Prostate gland (tissue), 2 donors: ENCODE results near the gene ARHGAP9. TPM values are rescaled to one million over a fixed set of nuclear protein-coding genes. Genes with fewer than 3 reads are reported as not detected.

Experiments
- DNase-seq: peaks from one replicate; pipeline ENCODE4 v3.0.0-alpha.2; 2019; ENCODE audit warnings: low spot score
- H3K27ac ChIP-seq, 2 donors: fragments of 200-600 bp; sonication (generic); 2 replicates each; pipeline ENCODE4 v1.5.1; 2017 to 2019
- H3K27me3 ChIP-seq: fragments of 200-600 bp; sonication (generic); replicated peaks from 2 replicates; pipeline ENCODE4 v1.5.1; 2019; ENCODE audit not compliant: insufficient read depth
- H3K36me3 ChIP-seq, 2 donors: fragments of 200-600 bp; sonication (generic); 1 replicate in 1 of 2; 2 replicates in 1 of 2; pipeline versions ENCODE4 v1.5.1 to v1.8.1; 2017 to 2019
- H3K4me1 ChIP-seq: fragments of 200-600 bp; sonication (generic); replicated peaks from 2 replicates; pipeline ENCODE4 v1.5.1; 2019
- H3K4me3 ChIP-seq, 2 donors: fragments of 200-600 bp; sonication (generic); 2 replicates each; pipeline ENCODE4 v1.5.1; 2017 to 2019
- H3K9me3 ChIP-seq: fragments of 200-600 bp; sonication (generic); 2 replicates; pipeline ENCODE4 v1.5.1; 2017
- CTCF ChIP-seq, 4 experiments: fragments of 200-600 bp in 2 of 4; fragments of 450-650 bp in 2 of 4; sonication (generic) in 2 of 4; IDR thresholded peaks; 1 replicate in 3 of 4; 2 replicates in 1 of 4; pipeline ENCODE4 v1.5.1; 2016 to 2019; ENCODE audit warnings: antibody characterized with exemption in 4 of 4, mild to moderate bottlenecking in 2 of 4, moderate library complexity in 2 of 4
- POLR2A ChIP-seq: fragments of 450-650 bp; IDR thresholded peaks from one replicate; pipeline ENCODE4 v1.6.1; 2016; ENCODE audit warnings: antibody characterized with exemption, mild to moderate bottlenecking
- POLR2AphosphoS5 ChIP-seq: sonication (generic); formaldehyde crosslinking; IDR thresholded peaks from one replicate; pipeline ENCODE4 v1.6.1; 2017; ENCODE audit warnings: antibody characterized with exemption
- WGBS: methylation state at CpG from one replicate; pipeline ENCODE4 v1.1.5; 2018; 5-methylcytosine and 5-hydroxymethylcytosine counted together
- intact Hi-C: fragments of 100-400 bp; cut with DNase I; formaldehyde crosslinking; loops from one replicate; pipeline ENCODE4 v1.14.2; 2022
- total RNA-seq, 2 donors: library from RNA; depleted of rRNA; stranded (reverse); fragments of >200 nt; gene quantifications; one replicate each; pipeline ENCODE4 v1.1.0, GENCODE V29; 2016

Gene ARHGAP9
- total RNA-seq, 2 donors from 2014 or later = 3.5 to 13.6 TPM

GRCh38 chr12:57471661-57472060 is 8.0 kb downstream of the ARHGAP9 start:
- 97% methylated on average over 3 of the region's 3 CpGs for WGBS
- Histone ChIP-seq H3K4me3 (no peak overlapping the region), H3K9me3 (no peaks in the 10 kb centered on the region), H3K27me3 (peaks cover 10% of the 10 kb centered on the region), H3K4me1 (peaks cover 13% of the 10 kb centered on the region), H3K27ac (no peak overlapping the region), H3K36me3 (no peaks in the 10 kb centered on the region)
- DNase-seq = no peak
- intact Hi-C loops = no loop called here
- TF ChIP-seq POLR2AphosphoS5 = no peak
- TF ChIP-seq POLR2A = no peak
- TF ChIP-seq CTCF (IDR thresholded peaks at IDR 0.05) = no peak

- 94% methylated on average over 4 of the region's 4 CpGs for whole genome bisulfite sequencing
- H3K27me3 ChIP-seq = peaks cover 6% of the 10 kb centered on the region
- intact Hi-C loops = no loop called here
- TF ChIP-seq POLR2AphosphoS5 = no peak
- TF ChIP-seq POLR2A = no peak
- TF ChIP-seq CTCF (IDR thresholded peaks at IDR 0.05) = no peak
- H3K9me3 ChIP-seq = no peaks in the 10 kb centered on the region
- H3K4me3 ChIP-seq = no peak overlapping the region
- H3K27ac ChIP-seq = no peak overlapping the region
- no peak for DNase-seq
- H3K4me1 ChIP-seq = peaks cover 10% of the 10 kb centered on the region
- H3K36me3 ChIP-seq = no peaks in the 10 kb centered on the region
Observed at GRCh38 chr12:57470970-57471656, 8.6 kb downstream of the ARHGAP9 start.

GRCh38 chr12:57470286-57470969 is 9.2 kb downstream of the ARHGAP9 start:
- intact Hi-C loops = no loop called here
- Histone ChIP-seq H3K4me3 (no peak overlapping the region), H3K36me3 (no peaks in the 10 kb centered on the region), H3K27me3 (peaks cover 6% of the 10 kb centered on the region), H3K9me3 (no peaks in the 10 kb centered on the region), H3K4me1 (peaks cover 3% of the 10 kb centered on the region), H3K27ac (no peak overlapping the region)
- DNase-seq = no peak
- TF ChIP-seq CTCF (IDR thresholded peaks at IDR 0.05) (no peak), POLR2AphosphoS5 (no peak), POLR2A (no peak)
- WGBS = 95% methylated on average over 14 of the region's 14 CpGs

- intact Hi-C loops = loop anchor here (10.0 kb wide), 1 partner anchor 155 kb away; no protein-coding TSS in a partner anchor
- WGBS = 84% methylated on average over 10 of the region's 10 CpGs
- H3K27me3 ChIP-seq = peaks cover 6% of the 10 kb centered on the region
Observed at GRCh38 chr12:57469296-57470164, 10.1 kb downstream of the ARHGAP9 start.

More at GRCh38 chr12:57469296-57470164, 10.1 kb downstream of the ARHGAP9 start:
- no peak for DNase-seq
- Histone ChIP-seq H3K4me3 (no peak overlapping the region), H3K4me1 (no peaks in the 10 kb centered on the region), H3K36me3 (no peaks in the 10 kb centered on the region), H3K9me3 (no peaks in the 10 kb centered on the region), H3K27ac (no peak overlapping the region)
- TF ChIP-seq POLR2AphosphoS5 = no peak
- no peak for TF ChIP-seq CTCF (IDR thresholded peaks at IDR 0.05)
- TF ChIP-seq POLR2A = no peak
